Naive B cell (primary cell): ENCODE data around the gene UGT1A5. TPM values are rescaled to one million over a fixed set of nuclear protein-coding genes. Genes with fewer than 3 reads are reported as not detected.

Experiments used
- ATAC-seq, 2 donors: fragments of 150-1000 bp; cut with Tn5 transposase; 2 replicates each; pipeline ENCODE4 v1.10.0; 2021; ENCODE audit warnings: low read depth in 2 of 2, mild to moderate bottlenecking in 2 of 2, moderate library complexity in 2 of 2
- DNase-seq: peaks from one replicate; pipeline ENCODE4 v3.0.0; 2022
- H3K27ac Mint-ChIP-seq, 6 donors: one replicate each; pipeline ENCODE4 v1.8.0; 2020 to 2022; ENCODE audit warnings: mild to moderate bottlenecking in 6 of 6, mixed read lengths in 6 of 6, moderate library complexity in 5 of 6, inconsistent platforms in 2 of 6
- H3K27me3 Mint-ChIP-seq, 3 donors: one replicate each; pipeline ENCODE4 v1.8.0; 2021 to 2022; ENCODE audit warnings: mixed read lengths in 3 of 3, mild to moderate bottlenecking in 1 of 3
- H3K36me3 Mint-ChIP-seq, 2 donors: one replicate each; pipeline ENCODE4 v1.8.0; 2020 to 2022; ENCODE audit warnings: mixed read lengths in 2 of 2, inconsistent platforms in 1 of 2, mild to moderate bottlenecking in 1 of 2
- H3K4me1 Mint-ChIP-seq, 3 donors: one replicate each; pipeline ENCODE4 v1.8.0; 2020 to 2022; ENCODE audit warnings: mixed read lengths in 3 of 3, inconsistent platforms in 1 of 3, mild to moderate bottlenecking in 1 of 3, moderate library complexity in 1 of 3
- H3K4me3 Mint-ChIP-seq, 8 donors: one replicate each; pipeline ENCODE4 v1.8.0; 2020 to 2022; ENCODE audit warnings: mild to moderate bottlenecking in 8 of 8, mixed read lengths in 8 of 8, moderate library complexity in 8 of 8, inconsistent platforms in 2 of 8
- H3K9me3 Mint-ChIP-seq, 7 donors: one replicate each; pipeline ENCODE4 v1.8.0; 2020 to 2022; ENCODE audit warnings: mixed read lengths in 7 of 7, mild to moderate bottlenecking in 5 of 7, inconsistent platforms in 2 of 7, moderate library complexity in 1 of 7
- polyA plus RNA-seq, 6 donors: library from polyadenylated mRNA; unstranded; fragments of 300-500 nt; fragmentation: Illumina TruSeq; gene quantifications; one replicate each; pipeline ENCODE4 v1.2.3, GENCODE V29; 2021; ENCODE audit warnings: low read depth in 6 of 6

The UGT1A5 gene
- polyA plus RNA-seq, 6 donors from 2014 or later = not detected

- no peak for ATAC-seq
- DNase-seq = no peak
Measured at GRCh38 chr2:233760043-233760442, 47.3 kb downstream of the UGT1A5 start, which contains the start of gene UGT1A1. UGT1A1 (plus strand) TSS chr2:233760270; CDS start chr2:233760288, 18 bp downstream.

GRCh38 chr2:233761040-233761769, 48.5 kb downstream of the UGT1A5 start:
- no peak overlapping the region for H3K4me3 Mint-ChIP-seq
- no peak for ATAC-seq
- H3K4me1 Mint-ChIP-seq = no peaks in the 10 kb centered on the region
- H3K27me3 Mint-ChIP-seq = peaks cover 25 to 45% (median 36%) of the 10 kb centered on the region in 3 donors
- H3K9me3 Mint-ChIP-seq = peaks cover 0 to 4% (median 0%) of the 10 kb centered on the region in 7 donors
- no peaks in the 10 kb centered on the region for H3K36me3 Mint-ChIP-seq
- no peak for DNase-seq
- no peak overlapping the region for H3K27ac Mint-ChIP-seq

More at GRCh38 chr2:233760043-233760442, 47.3 kb downstream of the UGT1A5 start, which contains the start of gene UGT1A1:
- H3K27me3 Mint-ChIP-seq = peaks cover 20 to 36% (median 25%) of the 10 kb centered on the region in 3 donors
- peak within 1 kb of the TSS in 1 of 6 donors; percentile 48 for H3K27ac Mint-ChIP-seq
- H3K36me3 Mint-ChIP-seq = no peaks in the 10 kb centered on the region
- H3K4me1 Mint-ChIP-seq = no peaks in the 10 kb centered on the region
- peaks cover 0 to 4% (median 0%) of the 10 kb centered on the region in 7 donors for H3K9me3 Mint-ChIP-seq
- H3K4me3 Mint-ChIP-seq = peak within 1 kb of the TSS in 1 of 8 donors; percentile 60

GRCh38 chr2:233764264-233764663, 51.6 kb downstream of the UGT1A5 start:
- DNase-seq (no peak), ATAC-seq (no peak)
- Mint-ChIP-seq H3K4me3 (no peak overlapping the region), H3K4me1 (no peaks in the 10 kb centered on the region), H3K9me3 (peaks cover 0 to 2% (median 0%) of the 10 kb centered on the region in 7 donors), H3K27ac (no peak overlapping the region), H3K36me3 (no peaks in the 10 kb centered on the region), H3K27me3 (peaks cover 36 to 53% (median 46%) of the 10 kb centered on the region in 3 donors)

- ATAC-seq (no peak), DNase-seq (no peak)
- Mint-ChIP-seq H3K4me3 (no peak overlapping the region), H3K36me3 (no peaks in the 10 kb centered on the region), H3K27me3 (peaks cover 38 to 56% (median 50%) of the 10 kb centered on the region in 3 donors), H3K9me3 (peaks cover 0 to 2% (median 0%) of the 10 kb centered on the region in 7 donors), H3K27ac (no peak overlapping the region), H3K4me1 (no peaks in the 10 kb centered on the region)
Measured at GRCh38 chr2:233764761-233765160, 52.1 kb downstream of the UGT1A5 start.

- no peak overlapping the region for H3K27ac Mint-ChIP-seq
- H3K9me3 Mint-ChIP-seq = peaks cover 0 to 2% (median 0%) of the 10 kb centered on the region in 7 donors
- DNase-seq = no peak
- H3K4me3 Mint-ChIP-seq = no peak overlapping the region
- H3K4me1 Mint-ChIP-seq = no peaks in the 10 kb centered on the region
- no peak for ATAC-seq
- peaks cover 38 to 50% (median 49%) of the 10 kb centered on the region in 3 donors for H3K27me3 Mint-ChIP-seq
- no peaks in the 10 kb centered on the region for H3K36me3 Mint-ChIP-seq
Measured at GRCh38 chr2:233766416-233766815, 53.7 kb downstream of the UGT1A5 start.

GRCh38 chr2:233768076-233768475, 55.4 kb downstream of the UGT1A5 start:
- DNase-seq = no peak
- Mint-ChIP-seq H3K27me3 (peaks cover 43 to 50% (median 50%) of the 10 kb centered on the region in 3 donors), H3K9me3 (peaks cover 0 to 2% (median 0%) of the 10 kb centered on the region in 7 donors), H3K4me3 (no peak overlapping the region), H3K36me3 (no peaks in the 10 kb centered on the region), H3K27ac (no peak overlapping the region), H3K4me1 (no peaks in the 10 kb centered on the region)
- ATAC-seq = no peak

GRCh38 chr2:233769260-233769659, 56.6 kb downstream of the UGT1A5 start:
- DNase-seq = no peak
- H3K4me1 Mint-ChIP-seq = no peaks in the 10 kb centered on the region
- peaks cover 32 to 41% (median 38%) of the 10 kb centered on the region in 3 donors for H3K27me3 Mint-ChIP-seq
- H3K36me3 Mint-ChIP-seq = no peaks in the 10 kb centered on the region
- H3K27ac Mint-ChIP-seq = no peak overlapping the region
- ATAC-seq = no peak
- H3K9me3 Mint-ChIP-seq = peaks cover 0 to 2% (median 0%) of the 10 kb centered on the region in 7 donors
- H3K4me3 Mint-ChIP-seq = no peak overlapping the region

- no peak overlapping the region for H3K27ac Mint-ChIP-seq
- peaks cover 7 to 21% (median 8%) of the 10 kb centered on the region in 7 donors for H3K9me3 Mint-ChIP-seq
- H3K27me3 Mint-ChIP-seq = peaks cover 17 to 36% (median 31%) of the 10 kb centered on the region in 3 donors
- DNase-seq (no peak), ATAC-seq (no peak)
- no peaks in the 10 kb centered on the region for H3K4me1 Mint-ChIP-seq
- H3K4me3 Mint-ChIP-seq = no peak overlapping the region
- H3K36me3 Mint-ChIP-seq = peaks cover 0 to 10% of the 10 kb centered on the region in 2 donors
Measured at GRCh38 chr2:233772153-233772552, 59.4 kb downstream of the UGT1A5 start.

- Mint-ChIP-seq H3K36me3 (peaks cover 0 to 10% of the 10 kb centered on the region in 2 donors), H3K27me3 (peaks cover 15 to 38% (median 32%) of the 10 kb centered on the region in 3 donors), H3K9me3 (peaks cover 7 to 22% (median 12%) of the 10 kb centered on the region in 7 donors), H3K4me3 (no peak overlapping the region), H3K4me1 (no peaks in the 10 kb centered on the region), H3K27ac (no peak overlapping the region)
- no peak for ATAC-seq
- DNase-seq = no peak
Measured at GRCh38 chr2:233772583-233772982, 59.9 kb downstream of the UGT1A5 start.

- Mint-ChIP-seq H3K27me3 (peaks cover 16 to 46% (median 37%) of the 10 kb centered on the region in 3 donors), H3K4me3 (no peak overlapping the region), H3K27ac (no peak overlapping the region), H3K36me3 (peaks cover 0 to 10% of the 10 kb centered on the region in 2 donors), H3K4me1 (no peaks in the 10 kb centered on the region), H3K9me3 (peaks cover 7 to 24% (median 16%) of the 10 kb centered on the region in 7 donors)
- DNase-seq = no peak
- ATAC-seq = no peak
Measured at GRCh38 chr2:233773854-233774253, 61.1 kb downstream of the UGT1A5 start.

- DNase-seq = no peak
- no peak for ATAC-seq
- Mint-ChIP-seq H3K4me1 (no peaks in the 10 kb centered on the region), H3K27ac (no peak overlapping the region), H3K27me3 (peaks cover 10 to 52% (median 43%) of the 10 kb centered on the region in 3 donors), H3K36me3 (peaks cover 0 to 10% of the 10 kb centered on the region in 2 donors), H3K9me3 (peaks cover 8 to 24% (median 16%) of the 10 kb centered on the region in 7 donors), H3K4me3 (no peak overlapping the region)
Measured at GRCh38 chr2:233775414-233775813, 62.7 kb downstream of the UGT1A5 start.

- DNase-seq (no peak), ATAC-seq (no peak)
- Mint-ChIP-seq H3K27ac (peak within 1 kb of the TSS in 1 of 6 donors; percentile 10), H3K4me1 (no peaks in the 10 kb centered on the region), H3K27me3 (peaks cover 14 to 54% (median 50%) of the 10 kb centered on the region in 3 donors), H3K9me3 (peaks cover 8 to 28% (median 20%) of the 10 kb centered on the region in 7 donors), H3K36me3 (peaks cover 0 to 10% of the 10 kb centered on the region in 2 donors), H3K4me3 (no peak within 1 kb of the TSS)
Measured at GRCh38 chr2:233778030-233778429, 65.3 kb downstream of the UGT1A5 start, which contains the start of gene MROH2A. MROH2A (plus strand) TSS chr2:233778330; CDS start chr2:233779359, 1,029 bp downstream.

GRCh38 chr2:233779722-233780121, 67.0 kb downstream of the UGT1A5 start:
- H3K27me3 Mint-ChIP-seq = peaks cover 17 to 63% (median 58%) of the 10 kb centered on the region in 3 donors
- H3K9me3 Mint-ChIP-seq = peaks cover 8 to 28% (median 20%) of the 10 kb centered on the region in 7 donors
- peaks cover 0 to 10% of the 10 kb centered on the region in 2 donors for H3K36me3 Mint-ChIP-seq
- no peak for ATAC-seq
- H3K4me3 Mint-ChIP-seq = no peak overlapping the region
- no peaks in the 10 kb centered on the region for H3K4me1 Mint-ChIP-seq
- no peak for DNase-seq
- peak overlapping the region in 1 of 6 donors; percentile 39 for H3K27ac Mint-ChIP-seq

- no peak overlapping the region for H3K27ac Mint-ChIP-seq
- ATAC-seq (no peak), DNase-seq (no peak)
- peaks cover 1 to 23% (median 17%) of the 10 kb centered on the region in 7 donors for H3K9me3 Mint-ChIP-seq
- H3K4me1 Mint-ChIP-seq = no peaks in the 10 kb centered on the region
- H3K4me3 Mint-ChIP-seq = no peak overlapping the region
- peaks cover 0 to 1% of the 10 kb centered on the region in 2 donors for H3K36me3 Mint-ChIP-seq
- peaks cover 21 to 59% (median 48%) of the 10 kb centered on the region in 3 donors for H3K27me3 Mint-ChIP-seq
Measured at GRCh38 chr2:233780771-233781170, 68.1 kb downstream of the UGT1A5 start.
